ENCODE results near the gene CCDC15. TPM values are rescaled to one million over a fixed set of nuclear protein-coding genes. Genes with fewer than 3 reads are reported as not detected.

CCDC15 gene
- total RNA-seq, 4 donors from 2014 or later: 0.69 to 1.7 (median 1.3) TPM

GRCh38 chr11:125082040-125082439 lies 128.0 kb downstream of the CCDC15 start:
- H3K36me3 ChIP-seq: no peaks in the 10 kb centered on the region
- H3K9me3 ChIP-seq: no peaks in the 10 kb centered on the region
- ATAC-seq: no peak
- no CpG with 5 or more reads among the region's 5 CpGs for WGBS, 2 donors (ENCODE audit: low coverage in 1 of 2)
- H3K27ac ChIP-seq: no peak overlapping the region
- no peak for TF ChIP-seq CTCF (IDR thresholded peaks at IDR 0.05)
- TF ChIP-seq EP300 (IDR thresholded peaks at IDR 0.05): no peak
- no peak for TF ChIP-seq POLR2A (IDR thresholded peaks at IDR 0.05)
- TF ChIP-seq POLR2AphosphoS5 (IDR thresholded peaks at IDR 0.05): no peak
- no peak overlapping the region for H3K4me3 ChIP-seq
- no peaks in the 10 kb centered on the region for H3K4me1 ChIP-seq
- peaks cover 63% of the 10 kb centered on the region for H3K27me3 ChIP-seq

- no peak for TF ChIP-seq POLR2AphosphoS5 (IDR thresholded peaks at IDR 0.05)
- no peak for TF ChIP-seq EP300 (IDR thresholded peaks at IDR 0.05)
- TF ChIP-seq CTCF (IDR thresholded peaks at IDR 0.05): no peak
- TF ChIP-seq POLR2A (IDR thresholded peaks at IDR 0.05): no peak
- no peak overlapping the region for H3K27ac ChIP-seq
- no peaks in the 10 kb centered on the region for H3K36me3 ChIP-seq
- WGBS, 2 donors (ENCODE audit: low coverage in 1 of 2): 40 to 65% methylated on average over 2 of the region's 10 CpGs
- no peaks in the 10 kb centered on the region for H3K4me1 ChIP-seq
- no peak overlapping the region for H3K4me3 ChIP-seq
- no peak for ATAC-seq
- H3K9me3 ChIP-seq: no peaks in the 10 kb centered on the region
- H3K27me3 ChIP-seq: peaks cover 60% of the 10 kb centered on the region
These were observed 128.8 kb downstream of the CCDC15 start for GRCh38 chr11:125082611-125083311.

- H3K36me3 ChIP-seq: no peaks in the 10 kb centered on the region
- H3K4me1 ChIP-seq: no peaks in the 10 kb centered on the region
- H3K9me3 ChIP-seq: no peaks in the 10 kb centered on the region
- no peak for ATAC-seq
- peaks cover 60% of the 10 kb centered on the region for H3K27me3 ChIP-seq
- H3K27ac ChIP-seq: no peak overlapping the region
- 83% methylated on average over 1 of the region's 11 CpGs; no CpG with 5 or more reads in 1 of the 2 donors for WGBS, 2 donors (ENCODE audit: low coverage in 1 of 2)
- no peak overlapping the region for H3K4me3 ChIP-seq
- no peak for TF ChIP-seq CTCF (IDR thresholded peaks at IDR 0.05)
These were observed 129.5 kb downstream of the CCDC15 start for GRCh38 chr11:125083312-125084056.

- no peak for ATAC-seq
- Histone ChIP-seq H3K4me3 (no peak overlapping the region), H3K4me1 (no peaks in the 10 kb centered on the region), H3K36me3 (no peaks in the 10 kb centered on the region), H3K27me3 (peaks cover 60% of the 10 kb centered on the region), H3K9me3 (no peaks in the 10 kb centered on the region), H3K27ac (no peak overlapping the region)
- TF ChIP-seq POLR2A (IDR thresholded peaks at IDR 0.05) (no peak), EP300 (IDR thresholded peaks at IDR 0.05) (no peak), POLR2AphosphoS5 (IDR thresholded peaks at IDR 0.05) (no peak)
- 90 to 100% methylated on average over 1 to 2 of the region's 11 CpGs for WGBS, 2 donors (ENCODE audit: low coverage in 1 of 2)
These were observed 130.0 kb downstream of the CCDC15 start for GRCh38 chr11:125084057-125084416.

GRCh38 chr11:125084761-125085231 lies 130.8 kb downstream of the CCDC15 start:
- H3K9me3 ChIP-seq: no peaks in the 10 kb centered on the region
- no peaks in the 10 kb centered on the region for H3K4me1 ChIP-seq
- no peak for ATAC-seq
- H3K27me3 ChIP-seq: peaks cover 55% of the 10 kb centered on the region
- H3K27ac ChIP-seq: no peak overlapping the region
- TF ChIP-seq POLR2AphosphoS5 (IDR thresholded peaks at IDR 0.05) (no peak), EP300 (IDR thresholded peaks at IDR 0.05) (no peak), CTCF (IDR thresholded peaks at IDR 0.05) (no peak), POLR2A (IDR thresholded peaks at IDR 0.05) (no peak)
- WGBS, 2 donors (ENCODE audit: low coverage in 1 of 2): 75 to 93% methylated on average over 2 to 3 of the region's 8 CpGs
- H3K36me3 ChIP-seq: no peaks in the 10 kb centered on the region
- H3K4me3 ChIP-seq: no peak overlapping the region
